OCI-LY3 (cell line): ENCODE results near the gene GRID1.

Experiments
- H2AFZ ChIP-seq: fragments of 200-600, 300-600 bp; shearing (Covaris generic); 2 replicates; pipeline ENCODE4 v1.6.0; 2014; ENCODE audit warnings: antibody characterized with exemption, low read depth, low read length
- H3K27ac ChIP-seq: fragments of 200-600, 300-600 bp; sonication (generic); 2 replicates; pipeline ENCODE4 v1.5.1; 2014; ENCODE audit warnings: mild to moderate bottlenecking, low read length, moderate library complexity, mixed read lengths
- H3K27me3 ChIP-seq: fragments of 200-600, 300-600 bp; sonication (generic); 2 replicates; pipeline ENCODE4 v1.6.1; 2014; ENCODE audit warnings: low read depth, low read length, mixed read lengths
- H3K36me3 ChIP-seq: fragments of 200-600, 300-600 bp; sonication (generic); replicated peaks from 2 replicates; pipeline ENCODE3; 2014; ENCODE audit warnings: low read depth, low read length, mixed read lengths
- H3K4me1 ChIP-seq: fragments of 300-600, 200-600 bp; sonication (generic); 2 replicates; pipeline ENCODE4 v1.6.1; 2014; ENCODE audit warnings: low read length, mixed read lengths
- H3K4me2 ChIP-seq: fragments of 200-600, 300-600 bp; sonication (generic); 2 replicates; pipeline ENCODE4 v1.6.1; 2014; ENCODE audit warnings: low read length, mixed read lengths
- H3K4me3 ChIP-seq: fragments of 300-600, 200-600 bp; sonication (generic); 2 replicates; pipeline ENCODE4 v1.5.1; 2014; ENCODE audit warnings: antibody characterized with exemption, mild to moderate bottlenecking, low read length, moderate library complexity
- H3K79me2 ChIP-seq: fragments of 300-600, 200-600 bp; shearing (Covaris generic); 2 replicates; pipeline ENCODE4 v1.6.1; 2014; ENCODE audit warnings: mild to moderate bottlenecking, low read length, mixed read lengths
- H3K9ac ChIP-seq: fragments of 300-600, 200-600 bp; shearing (Covaris generic); 2 replicates; pipeline ENCODE4 v1.6.0; 2014; ENCODE audit warnings: mild to moderate bottlenecking, low read length, moderate library complexity
- H3K9me3 ChIP-seq: fragments of 200-600, 300-600 bp; shearing (Covaris generic); 2 replicates; pipeline ENCODE4 v1.6.1; 2014; ENCODE audit warnings: low read length, mixed read lengths; ENCODE audit not compliant: insufficient read depth
- H4K20me1 ChIP-seq: fragments of 200-600, 300-600 bp; sonication (generic); 2 replicates; pipeline ENCODE4 v1.6.1; 2016; ENCODE audit warnings: low read length, mixed read lengths; ENCODE audit not compliant: insufficient read depth
- EZH2phosphoT487 ChIP-seq: fragments of 200-600 bp; shearing (Covaris generic); IDR thresholded peaks from 2 replicates; pipeline ENCODE4 v1.6.1; 2018; ENCODE audit warnings: antibody characterized with exemption, mixed run types, low read depth
- TF ChIP-seq, protein P1 (sequence below): fragments of 200-600, 300-600 bp; sonication (generic); IDR thresholded peaks from 2 replicates; pipeline ENCODE4 v1.5.1; 2014; ENCODE audit warnings: antibody characterized with exemption, low read length, low read depth

GRID1 gene

DNA sequence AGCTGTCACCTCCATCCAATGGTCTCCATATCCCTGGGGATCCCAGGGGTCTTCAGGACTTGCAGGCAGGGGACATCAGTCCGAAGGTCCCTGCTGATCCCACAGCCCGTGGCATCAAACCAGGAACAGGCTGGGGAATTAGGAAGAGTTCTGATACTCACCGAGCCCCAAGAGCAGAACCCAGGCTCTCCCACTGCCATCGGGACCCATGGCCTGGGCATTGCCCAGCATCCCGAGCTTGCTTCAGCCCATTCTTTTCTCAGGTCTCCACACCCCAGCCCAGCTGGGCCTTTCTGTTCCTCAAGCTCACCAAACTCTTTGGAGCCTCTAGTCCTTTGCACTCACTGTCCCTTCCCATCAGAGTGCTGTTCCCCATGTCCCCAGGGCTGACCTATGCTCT, 280.9 kb downstream of the GRID1 start:
- H2AFZ ChIP-seq, result no peak overlapping the region
- no peak overlapping the region for H3K9ac ChIP-seq
- H3K79me2 ChIP-seq, result no peaks in the 10 kb centered on the region
- H3K27ac ChIP-seq, result no peak overlapping the region
- H3K27me3 ChIP-seq, result peaks cover 15% of the 10 kb centered on the region
- H4K20me1 ChIP-seq, result no peaks in the 10 kb centered on the region
- no peak overlapping the region for H3K4me2 ChIP-seq
- no peak overlapping the region for H3K4me3 ChIP-seq
- no peaks in the 10 kb centered on the region for H3K4me1 ChIP-seq
- TF ChIP-seq, protein P1, sequence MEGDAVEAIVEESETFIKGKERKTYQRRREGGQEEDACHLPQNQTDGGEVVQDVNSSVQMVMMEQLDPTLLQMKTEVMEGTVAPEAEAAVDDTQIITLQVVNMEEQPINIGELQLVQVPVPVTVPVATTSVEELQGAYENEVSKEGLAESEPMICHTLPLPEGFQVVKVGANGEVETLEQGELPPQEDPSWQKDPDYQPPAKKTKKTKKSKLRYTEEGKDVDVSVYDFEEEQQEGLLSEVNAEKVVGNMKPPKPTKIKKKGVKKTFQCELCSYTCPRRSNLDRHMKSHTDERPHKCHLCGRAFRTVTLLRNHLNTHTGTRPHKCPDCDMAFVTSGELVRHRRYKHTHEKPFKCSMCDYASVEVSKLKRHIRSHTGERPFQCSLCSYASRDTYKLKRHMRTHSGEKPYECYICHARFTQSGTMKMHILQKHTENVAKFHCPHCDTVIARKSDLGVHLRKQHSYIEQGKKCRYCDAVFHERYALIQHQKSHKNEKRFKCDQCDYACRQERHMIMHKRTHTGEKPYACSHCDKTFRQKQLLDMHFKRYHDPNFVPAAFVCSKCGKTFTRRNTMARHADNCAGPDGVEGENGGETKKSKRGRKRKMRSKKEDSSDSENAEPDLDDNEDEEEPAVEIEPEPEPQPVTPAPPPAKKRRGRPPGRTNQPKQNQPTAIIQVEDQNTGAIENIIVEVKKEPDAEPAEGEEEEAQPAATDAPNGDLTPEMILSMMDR, result no peak
- no peak for TF ChIP-seq EZH2phosphoT487
- H3K9me3 ChIP-seq, result no peaks in the 10 kb centered on the region
- H3K36me3 ChIP-seq, result no peaks in the 10 kb centered on the region

DNA sequence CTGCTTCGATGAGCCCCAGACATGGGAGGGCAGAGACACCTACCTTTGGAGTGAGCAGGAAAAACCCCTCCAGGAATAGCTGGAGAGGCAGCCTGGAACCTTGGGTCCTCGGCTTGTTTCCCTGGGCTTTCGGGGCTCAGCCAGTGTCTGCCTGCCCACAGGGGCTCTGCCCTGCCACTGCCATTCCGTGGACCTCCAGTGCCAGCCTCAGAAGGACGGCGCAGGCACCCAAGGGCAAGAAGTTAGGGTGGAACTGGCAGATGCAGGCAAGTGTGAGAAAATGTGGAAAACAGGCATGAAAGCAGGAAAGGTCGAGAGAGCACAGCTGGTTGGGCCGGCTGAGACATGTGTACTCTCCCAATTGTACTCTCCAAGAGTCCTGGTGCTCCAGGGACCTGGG, 281.5 kb downstream of the GRID1 start:
- Histone ChIP-seq H3K9ac (no peak overlapping the region), H3K79me2 (no peaks in the 10 kb centered on the region), H3K4me2 (no peak overlapping the region), H3K27me3 (peaks cover 15% of the 10 kb centered on the region), H4K20me1 (no peaks in the 10 kb centered on the region), H3K27ac (no peak overlapping the region), H2AFZ (no peak overlapping the region), H3K36me3 (no peaks in the 10 kb centered on the region), H3K4me1 (no peaks in the 10 kb centered on the region), H3K4me3 (no peak overlapping the region), H3K9me3 (no peaks in the 10 kb centered on the region)
- TF ChIP-seq, protein P1, result no peak
- TF ChIP-seq EZH2phosphoT487, result no peak

DNA sequence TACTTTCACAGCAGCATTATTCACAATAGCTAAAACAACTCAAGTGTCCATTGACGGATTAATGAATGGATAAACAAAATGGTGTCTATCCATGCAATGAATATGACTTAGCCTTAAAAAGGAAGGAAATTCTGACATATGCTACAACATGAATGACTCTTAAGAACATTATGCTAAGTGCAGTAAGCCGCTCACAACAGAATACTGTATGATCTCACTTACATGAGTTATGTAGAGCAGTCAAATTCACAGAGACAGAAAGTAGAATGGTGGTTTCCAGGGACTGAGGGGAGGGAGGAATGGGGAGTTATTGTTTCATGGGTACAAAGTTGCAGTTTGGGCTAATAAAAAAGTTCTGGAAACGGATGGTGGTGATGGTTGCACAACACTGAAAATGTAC, 282.0 kb downstream of the GRID1 start:
- Histone ChIP-seq H3K4me3 (no peak overlapping the region), H3K27me3 (peaks cover 15% of the 10 kb centered on the region), H3K9ac (no peak overlapping the region), H3K79me2 (no peaks in the 10 kb centered on the region), H2AFZ (no peak overlapping the region), H3K27ac (no peak overlapping the region), H3K36me3 (no peaks in the 10 kb centered on the region), H3K4me1 (no peaks in the 10 kb centered on the region), H3K4me2 (no peak overlapping the region), H3K9me3 (no peaks in the 10 kb centered on the region), H4K20me1 (no peaks in the 10 kb centered on the region)
- no peak for TF ChIP-seq EZH2phosphoT487
- TF ChIP-seq, protein P1, result no peak

DNA sequence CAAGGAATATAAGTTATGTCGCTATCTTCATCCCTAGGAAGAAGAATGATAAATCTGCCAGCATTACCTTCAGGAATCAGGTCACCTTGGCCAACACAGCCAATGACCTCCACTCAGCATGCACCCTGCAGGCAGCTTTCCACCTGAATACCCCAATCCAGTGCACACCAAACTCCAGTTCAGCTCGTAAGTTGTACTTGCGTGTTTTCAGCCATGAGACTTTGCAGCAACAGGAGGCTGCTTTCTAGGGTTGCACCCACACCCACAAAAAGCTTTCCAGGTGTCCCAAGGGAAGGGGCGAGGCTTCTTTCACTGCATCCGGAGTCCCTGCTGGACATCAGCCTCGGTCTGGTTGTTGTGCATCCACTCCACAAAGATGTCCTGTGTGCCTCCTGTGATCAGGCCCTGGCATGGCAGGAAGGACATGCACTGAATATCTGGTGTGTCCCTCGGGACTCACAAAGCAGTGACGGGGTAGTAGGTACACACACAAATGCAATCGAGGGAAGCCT, 282.9 kb downstream of the GRID1 start:
- no peak overlapping the region for H3K4me3 ChIP-seq
- H3K4me1 ChIP-seq, result no peaks in the 10 kb centered on the region
- H3K36me3 ChIP-seq, result no peaks in the 10 kb centered on the region
- H2AFZ ChIP-seq, result no peak overlapping the region
- H3K27ac ChIP-seq, result no peak overlapping the region
- peaks cover 12% of the 10 kb centered on the region for H3K27me3 ChIP-seq
- no peak overlapping the region for H3K9ac ChIP-seq
- TF ChIP-seq, protein P1, result no peak
- no peak for TF ChIP-seq EZH2phosphoT487
- H3K9me3 ChIP-seq, result no peaks in the 10 kb centered on the region
- H4K20me1 ChIP-seq, result no peaks in the 10 kb centered on the region
- no peak overlapping the region for H3K4me2 ChIP-seq
- H3K79me2 ChIP-seq, result no peaks in the 10 kb centered on the region
